Stimulated activated CD8-positive, alpha-beta memory T cell treated with anti-CD3 and anti-CD28 coated beads, Interleukin-7, amount 100 ng/mL, for 1 hour (primary cell): Measurements from ENCODE around the gene OR6C76.
"Not testable (repeated sequence)": the region's sequence is repeated elsewhere in the genome, so short reads cannot be mapped to it uniquely, and the experiment has no call there.

Experiments used
- DNase-seq, 2 donors: peaks; one replicate each; pipeline ENCODE4 v3.0.0-alpha.2; 2020; ENCODE audit warnings: low read depth in 2 of 2

OR6C76 gene

DNA sequence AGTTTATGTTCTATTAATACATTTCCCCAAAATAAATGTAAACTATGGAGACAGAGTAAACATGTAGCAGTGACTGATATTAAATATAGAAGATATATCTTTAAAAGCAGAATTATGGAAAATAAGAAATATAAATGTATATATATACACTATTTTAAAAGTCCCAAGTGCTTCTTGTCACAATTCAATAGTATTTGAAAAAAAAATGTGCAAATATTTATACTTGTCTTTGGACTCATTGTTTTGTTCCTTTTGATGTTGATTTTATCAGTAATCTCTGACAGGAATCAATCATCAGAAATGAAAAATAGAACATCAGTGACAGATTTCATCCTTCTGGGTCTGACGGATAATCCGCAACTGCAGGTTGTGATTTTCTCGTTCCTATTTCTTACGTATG, at the start of gene OR6C76:
Gene OR6C76, plus strand, starts transcription at position 301 of the 400 bp plus-strand sequence. Its CDS starts 0 bp downstream, at position 301.
- no peak for DNase-seq

- no peak for DNase-seq
These were observed 40.2 kb upstream of the OR6C76 start for GRCh38 chr12:55385891-55386290.

DNA sequence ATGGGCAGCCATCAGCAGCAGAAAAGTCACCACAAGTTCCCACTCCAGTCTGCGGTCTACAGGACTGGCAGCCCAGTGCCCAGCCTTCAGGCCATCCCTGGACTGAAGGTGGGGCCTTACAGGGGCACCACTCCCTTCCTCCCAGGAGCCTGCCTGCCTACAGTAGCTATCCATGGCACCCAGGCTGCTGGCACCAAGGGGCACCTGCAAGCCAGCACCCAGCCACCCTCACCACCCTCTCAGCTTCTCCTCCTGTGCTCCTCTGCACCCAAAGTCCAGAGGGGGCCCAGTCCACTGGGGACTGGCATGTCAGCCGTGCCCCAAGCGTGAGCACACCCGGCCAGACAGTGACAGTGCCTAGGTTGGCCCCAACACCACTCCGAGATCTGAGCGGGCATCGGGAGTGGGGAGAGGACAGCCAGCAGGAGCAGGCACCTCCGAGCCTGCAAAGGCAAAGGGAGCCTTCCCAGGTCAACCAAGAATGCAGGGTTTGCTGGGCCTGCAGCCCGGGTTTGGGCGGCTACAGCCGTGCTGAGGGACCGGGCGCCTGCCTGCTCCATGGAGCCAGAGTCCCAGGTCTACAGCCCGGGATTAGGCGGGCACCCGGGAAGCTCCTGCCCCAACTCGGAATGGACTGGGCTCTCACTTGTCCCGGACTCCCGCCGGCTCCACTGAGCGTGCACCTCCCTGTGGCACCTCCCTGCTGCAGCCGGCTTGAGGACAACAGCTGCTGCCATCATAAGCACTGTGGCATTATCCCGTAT, 33.8 kb upstream of the OR6C76 start:
- no peak for DNase-seq

- no peak for DNase-seq
These were observed 29.7 kb upstream of the OR6C76 start for GRCh38 chr12:55396326-55396725.

GRCh38 chr12:55400229-55400628, 25.8 kb upstream of the OR6C76 start, which contains the start of gene OR6C65:
TSS of gene OR6C65 (plus strand) at chr12:55400529. CDS start at chr12:55400529, 0 bp downstream.
- DNase-seq, result no peak

- DNase-seq, result no peak
These were observed 18.2 kb upstream of the OR6C76 start for GRCh38 chr12:55407866-55408265.

DNA sequence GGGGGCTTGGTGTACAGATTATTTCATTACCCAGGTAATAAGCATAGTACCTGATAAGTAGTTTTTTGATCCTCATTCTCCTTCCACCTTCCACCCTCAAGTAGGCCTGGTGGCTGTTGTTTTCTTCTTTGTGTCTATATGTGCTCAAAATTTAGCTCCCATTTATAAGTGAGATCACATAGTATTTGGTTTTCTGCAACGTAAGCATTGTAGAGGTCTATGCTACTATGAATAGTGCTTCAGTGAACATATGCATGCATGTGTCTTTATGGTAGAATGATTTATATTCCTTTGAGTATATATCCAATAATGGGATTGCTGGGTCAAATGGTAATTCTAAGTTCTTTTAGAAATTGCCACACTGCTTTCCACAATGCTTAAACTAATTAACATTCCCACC, 16.9 kb upstream of the OR6C76 start:
- DNase-seq, result not testable (repeated sequence)

DNA sequence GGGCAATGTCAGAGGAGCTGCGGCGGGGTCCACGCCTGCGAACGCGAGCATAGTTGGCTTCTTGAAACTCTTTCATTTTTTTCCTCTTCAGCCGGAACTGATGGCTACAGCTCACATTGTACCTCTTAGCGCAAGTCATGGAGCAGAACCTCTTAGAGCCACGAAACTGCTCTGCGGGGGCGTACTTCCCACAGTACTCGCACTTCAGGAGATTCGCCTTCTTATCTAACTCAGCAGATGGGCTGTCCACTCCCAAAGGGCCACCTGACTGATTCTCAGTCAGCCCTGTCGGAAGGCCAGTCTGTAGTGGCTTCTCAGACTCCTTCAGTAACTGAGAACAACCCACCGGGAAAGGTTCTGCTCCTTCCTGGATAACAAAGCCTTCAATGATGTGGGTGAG, 13.9 kb upstream of the OR6C76 start:
- not testable (repeated sequence) for DNase-seq

DNA sequence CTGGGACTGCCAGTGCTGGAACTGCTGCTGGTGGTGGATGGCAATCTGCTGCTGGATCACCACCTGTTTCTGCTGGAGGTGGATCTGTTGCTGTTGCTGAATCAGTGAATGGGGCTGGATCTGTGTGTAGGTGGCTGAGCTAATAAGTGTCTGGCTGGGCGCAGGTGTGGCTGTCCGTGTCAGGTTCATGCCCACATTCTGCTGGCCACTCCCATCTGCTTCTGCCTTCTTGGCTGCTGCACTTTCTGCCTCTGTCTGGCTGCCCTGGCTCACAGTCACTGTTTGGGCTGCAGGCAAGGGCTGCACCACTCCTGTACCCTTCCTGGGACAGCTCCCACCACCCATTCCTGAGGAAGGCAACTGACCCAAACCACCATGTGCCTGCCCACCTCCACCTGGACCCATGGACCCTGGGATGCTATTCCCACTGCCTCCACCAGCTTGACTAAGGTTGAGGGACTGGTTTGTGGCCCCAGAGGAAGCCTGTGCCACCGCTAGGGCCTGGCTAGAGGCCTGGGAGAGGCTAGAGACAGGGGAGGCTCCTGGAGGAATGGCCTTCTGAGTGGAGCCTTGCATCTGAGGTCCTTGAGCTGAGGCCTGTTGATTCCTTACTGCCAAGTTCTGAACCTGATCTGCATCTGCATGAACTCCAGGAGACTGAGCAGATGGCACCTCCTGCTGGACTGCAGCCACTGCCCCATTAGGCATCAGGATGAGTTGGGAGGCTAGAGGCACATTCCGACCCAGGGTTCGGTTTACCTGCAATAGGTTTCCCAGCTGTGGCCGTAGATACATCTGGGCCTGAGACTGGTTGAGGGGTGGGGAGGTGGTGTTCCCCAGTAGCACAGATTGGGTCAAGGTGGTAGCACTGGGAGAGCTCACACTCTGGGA, 12.3 kb upstream of the OR6C76 start:
- DNase-seq, result not testable (repeated sequence)

GRCh38 chr12:55414396-55414823, 11.6 kb upstream of the OR6C76 start:
- DNase-seq, result not testable (repeated sequence)

DNA sequence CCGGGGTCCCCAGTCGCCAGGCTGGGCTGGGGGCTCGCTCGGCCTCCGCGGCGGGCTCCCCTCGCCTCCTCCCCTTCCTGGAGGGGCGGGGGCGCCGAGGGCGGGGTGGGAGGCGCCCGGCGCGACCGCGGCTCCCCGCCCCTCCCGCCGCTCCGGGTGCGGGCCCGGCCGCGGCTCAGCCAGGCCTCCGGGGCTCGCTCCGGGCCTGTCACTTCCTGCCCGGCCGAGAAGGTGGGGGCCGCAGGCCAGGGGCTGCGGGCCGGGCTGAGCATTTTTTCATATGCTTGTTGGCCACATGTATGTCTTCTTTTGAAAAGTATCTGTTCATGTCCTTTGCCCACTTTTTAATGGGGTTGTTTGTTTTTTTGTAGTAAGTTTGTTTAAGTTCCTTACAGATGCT, 11.2 kb upstream of the OR6C76 start:
- DNase-seq, result not testable (repeated sequence)

DNA sequence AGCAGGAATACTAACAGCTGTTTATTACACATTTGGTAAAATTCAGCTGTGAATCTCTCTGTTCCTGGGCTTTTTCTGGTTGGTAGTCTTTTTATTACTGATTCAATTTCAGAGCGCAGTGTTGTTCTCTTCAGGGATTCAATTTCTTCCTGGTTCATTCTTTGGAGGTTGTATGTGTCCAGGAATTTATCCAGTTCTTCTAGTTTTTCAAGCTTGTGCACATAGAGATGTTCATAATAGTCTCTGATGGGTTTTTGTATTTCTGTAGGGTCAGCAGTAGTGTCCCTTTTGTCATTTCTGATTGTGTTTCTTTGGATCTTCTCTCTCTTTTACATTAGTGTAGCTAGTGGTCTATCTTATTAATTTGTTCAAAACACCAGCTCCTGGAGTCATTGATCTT, 9.1 kb upstream of the OR6C76 start:
- no peak for DNase-seq

- no peak for DNase-seq
These were observed 5.6 kb upstream of the OR6C76 start for GRCh38 chr12:55420307-55420962.

DNA sequence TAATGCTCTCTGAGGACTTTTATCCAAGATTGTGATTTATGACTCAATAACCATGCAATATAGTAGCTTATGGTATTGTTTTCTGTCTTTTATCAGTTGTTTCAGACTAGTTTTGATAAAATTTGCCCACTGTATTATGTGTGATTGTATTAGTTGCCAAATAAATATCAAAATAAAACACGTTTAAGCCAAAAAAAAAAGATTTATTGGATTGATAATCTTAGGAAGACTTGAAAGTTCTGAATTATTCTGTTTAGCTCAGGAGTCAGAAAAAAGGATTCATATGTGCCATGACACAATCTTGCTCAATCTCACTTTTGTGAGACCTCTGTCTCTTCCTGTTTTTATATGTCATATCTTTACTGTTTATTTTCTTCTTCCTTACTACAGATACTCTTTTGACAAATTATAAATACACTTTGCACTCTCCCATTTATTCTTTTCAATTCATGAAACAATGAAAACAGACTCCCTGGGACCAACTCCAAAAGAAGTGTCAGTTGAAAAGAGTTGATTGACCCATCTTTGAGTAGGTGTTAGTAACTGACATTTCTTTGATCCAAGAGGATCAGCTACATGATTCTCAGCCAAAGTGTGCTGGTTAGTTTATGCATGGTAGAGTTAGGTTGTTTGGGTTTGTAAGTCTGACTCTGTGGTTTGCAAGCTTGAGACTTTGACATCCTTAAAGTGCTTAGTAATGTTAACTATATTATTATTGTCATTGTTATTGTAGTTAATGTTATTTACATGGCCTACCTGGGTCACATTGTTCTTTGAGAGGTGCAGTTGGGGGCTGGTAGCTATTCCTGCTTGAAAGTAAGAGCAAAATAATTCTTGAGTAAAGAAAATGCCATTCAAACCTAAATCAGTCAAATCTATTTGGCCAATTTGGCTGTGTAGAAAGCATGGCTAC, 2.5 kb downstream of the OR6C76 start:
- DNase-seq, result no peak

DNA sequence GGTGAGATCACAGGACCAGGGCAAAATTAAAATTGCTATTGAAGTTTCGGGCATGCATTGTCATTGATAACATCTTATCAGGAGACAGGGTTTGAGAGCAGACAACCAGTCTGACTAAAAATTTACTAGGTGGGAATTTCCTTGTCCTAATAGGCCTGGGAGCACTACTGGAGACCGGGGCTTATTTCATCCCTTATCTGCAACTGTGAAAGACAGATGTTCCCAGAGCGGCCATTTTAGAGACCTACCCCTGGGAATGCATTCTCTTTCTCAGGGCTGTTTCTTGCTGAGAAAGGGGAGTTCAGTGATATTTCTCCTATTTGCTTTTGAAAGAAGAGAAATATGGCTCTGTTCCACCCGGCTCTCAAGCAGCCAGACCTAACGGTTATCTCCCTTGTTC, 15.2 kb downstream of the OR6C76 start:
- not testable (repeated sequence) for DNase-seq

DNA sequence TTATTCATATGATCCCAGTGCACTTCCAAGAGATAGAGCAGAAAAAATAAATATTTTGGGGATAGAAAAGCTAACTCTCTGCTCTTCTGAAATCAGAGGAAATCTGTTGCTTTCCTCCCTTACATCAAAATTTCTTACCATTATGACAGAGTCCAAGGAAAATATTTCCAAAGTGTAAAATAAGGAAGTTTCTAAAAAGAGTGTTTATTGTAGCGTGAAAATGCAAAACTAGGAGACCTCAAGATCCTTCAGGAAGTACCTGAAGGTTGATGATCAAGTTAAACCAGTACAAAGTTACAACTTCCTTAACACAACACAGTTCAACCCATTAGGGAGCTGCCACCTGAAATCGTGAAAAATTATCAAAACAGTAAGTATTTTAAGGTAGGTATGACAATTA, 17.7 kb downstream of the OR6C76 start, which contains the start of gene OR6C2:
Gene OR6C2, plus strand, starts transcription at position 301 of the 400 bp plus-strand sequence. CDS start 8,138 bp downstream, outside the sequence.
- DNase-seq, result no peak

DNA sequence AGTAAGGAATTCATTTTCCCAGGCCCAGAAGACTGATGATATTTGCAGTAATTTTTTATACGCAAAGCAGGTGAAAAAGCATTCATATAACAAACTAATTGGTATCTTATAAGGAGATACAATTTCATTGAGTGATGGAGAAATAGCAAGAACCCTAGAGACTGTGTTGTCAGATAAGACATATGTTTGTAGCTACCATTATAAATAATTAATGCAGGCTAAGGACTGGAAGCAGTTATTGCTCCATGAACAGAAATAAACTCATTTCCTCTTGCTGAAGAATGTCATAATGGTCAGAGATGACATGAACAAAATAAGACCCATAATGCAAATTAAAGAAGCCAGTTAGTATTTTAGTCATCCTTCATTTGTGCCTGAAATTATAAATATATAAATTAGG, 19.3 kb downstream of the OR6C76 start:
- no peak for DNase-seq

DNA sequence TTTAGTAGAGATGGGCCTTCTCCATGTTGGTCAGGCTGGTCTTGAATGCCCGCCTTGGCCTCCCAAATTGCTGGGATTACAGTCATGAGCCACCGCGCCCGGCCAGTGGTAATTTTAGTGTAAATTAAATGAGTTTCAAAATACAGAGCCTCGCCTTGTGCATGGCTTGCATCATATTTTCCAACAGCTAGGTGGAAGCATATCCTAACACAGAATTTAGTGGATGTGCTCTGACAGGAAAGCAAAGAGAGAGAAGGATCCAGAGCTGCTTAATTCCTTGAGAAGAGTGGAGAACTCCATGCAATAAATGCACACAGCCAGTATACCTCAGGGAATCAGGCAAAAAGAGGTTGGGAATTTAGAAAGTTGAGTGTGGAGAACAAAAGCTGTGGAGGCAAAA, 20.3 kb downstream of the OR6C76 start:
- no peak for DNase-seq

- DNase-seq, result no peak
These were observed 22.8 kb downstream of the OR6C76 start for GRCh38 chr12:55448825-55449224.

- DNase-seq, result not testable (repeated sequence)
These were observed 38.9 kb downstream of the OR6C76 start for GRCh38 chr12:55464926-55465325.

DNA sequence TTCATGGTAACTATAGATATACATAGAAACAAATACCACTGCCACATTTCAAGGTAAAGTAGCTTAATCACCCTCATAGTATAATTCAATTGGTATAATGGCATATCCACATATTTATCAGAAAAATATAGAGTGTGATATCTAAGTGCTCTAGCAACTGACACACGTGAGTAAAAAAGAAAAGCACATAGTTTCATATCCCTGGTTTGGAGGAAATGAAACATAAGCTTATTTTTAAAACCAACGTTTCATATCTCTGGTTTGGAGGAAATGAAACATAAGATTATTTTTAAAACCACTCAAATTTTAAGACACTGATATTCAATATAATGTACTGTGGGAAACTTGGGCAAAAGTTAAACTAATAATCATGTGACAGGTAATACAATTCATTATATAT, 41.8 kb downstream of the OR6C76 start:
- no peak for DNase-seq
